ENCODE measurements around the gene PTPRU.

PTPRU gene

DNA sequence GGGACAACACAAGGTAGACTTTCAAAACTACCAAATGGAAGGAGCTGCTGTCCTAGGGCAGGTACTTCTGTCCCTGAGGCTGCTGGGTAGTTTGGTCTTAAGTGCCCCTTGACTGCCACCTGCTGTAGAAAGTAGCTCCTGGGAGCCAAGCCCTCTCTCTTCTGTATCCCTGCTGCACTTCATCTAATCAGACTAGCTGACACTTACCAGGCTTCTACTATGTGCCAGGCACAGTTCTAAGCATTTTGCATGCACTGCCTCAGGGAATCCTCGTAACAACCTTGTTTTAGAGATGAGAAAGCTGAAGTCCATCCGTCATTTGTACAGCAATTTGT, 38.8 kb upstream of the PTPRU start:
- TF ChIP-seq, protein P1, sequence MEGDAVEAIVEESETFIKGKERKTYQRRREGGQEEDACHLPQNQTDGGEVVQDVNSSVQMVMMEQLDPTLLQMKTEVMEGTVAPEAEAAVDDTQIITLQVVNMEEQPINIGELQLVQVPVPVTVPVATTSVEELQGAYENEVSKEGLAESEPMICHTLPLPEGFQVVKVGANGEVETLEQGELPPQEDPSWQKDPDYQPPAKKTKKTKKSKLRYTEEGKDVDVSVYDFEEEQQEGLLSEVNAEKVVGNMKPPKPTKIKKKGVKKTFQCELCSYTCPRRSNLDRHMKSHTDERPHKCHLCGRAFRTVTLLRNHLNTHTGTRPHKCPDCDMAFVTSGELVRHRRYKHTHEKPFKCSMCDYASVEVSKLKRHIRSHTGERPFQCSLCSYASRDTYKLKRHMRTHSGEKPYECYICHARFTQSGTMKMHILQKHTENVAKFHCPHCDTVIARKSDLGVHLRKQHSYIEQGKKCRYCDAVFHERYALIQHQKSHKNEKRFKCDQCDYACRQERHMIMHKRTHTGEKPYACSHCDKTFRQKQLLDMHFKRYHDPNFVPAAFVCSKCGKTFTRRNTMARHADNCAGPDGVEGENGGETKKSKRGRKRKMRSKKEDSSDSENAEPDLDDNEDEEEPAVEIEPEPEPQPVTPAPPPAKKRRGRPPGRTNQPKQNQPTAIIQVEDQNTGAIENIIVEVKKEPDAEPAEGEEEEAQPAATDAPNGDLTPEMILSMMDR (IDR thresholded peaks at IDR 0.05; ENCODE audit: control insufficient read depth, extremely low read depth, insufficient read depth): peak; percentile 45
- no peak for DNase-seq (ENCODE audit: low read depth)
- no peak overlapping the region for H3K4me3 ChIP-seq (ENCODE audit: low read depth, low read length)

DNA sequence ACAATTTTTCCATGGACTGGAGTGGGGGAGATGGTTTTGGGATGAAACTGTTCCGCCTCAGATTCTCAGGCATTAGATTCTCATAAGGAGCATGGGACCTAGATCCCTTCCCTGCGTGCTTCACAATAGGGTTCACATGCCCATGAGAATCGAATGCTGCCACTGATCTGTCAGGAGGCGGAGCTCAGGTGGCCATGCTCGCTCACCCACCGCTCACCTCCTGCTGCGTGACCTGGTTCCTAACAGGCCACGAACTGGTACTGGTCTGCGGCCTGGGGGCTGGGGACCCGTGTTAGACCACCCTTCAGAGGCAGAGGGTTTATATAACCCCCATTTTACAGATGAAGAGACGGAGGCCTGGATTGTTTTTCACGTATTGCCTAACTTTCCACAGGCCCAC, 38.3 kb upstream of the PTPRU start:
- no peak for DNase-seq (ENCODE audit: low read depth)
- TF ChIP-seq, protein P1 (IDR thresholded peaks at IDR 0.05; ENCODE audit: control insufficient read depth, extremely low read depth, insufficient read depth): no peak
- H3K4me3 ChIP-seq (ENCODE audit: low read depth, low read length): no peak overlapping the region

DNA sequence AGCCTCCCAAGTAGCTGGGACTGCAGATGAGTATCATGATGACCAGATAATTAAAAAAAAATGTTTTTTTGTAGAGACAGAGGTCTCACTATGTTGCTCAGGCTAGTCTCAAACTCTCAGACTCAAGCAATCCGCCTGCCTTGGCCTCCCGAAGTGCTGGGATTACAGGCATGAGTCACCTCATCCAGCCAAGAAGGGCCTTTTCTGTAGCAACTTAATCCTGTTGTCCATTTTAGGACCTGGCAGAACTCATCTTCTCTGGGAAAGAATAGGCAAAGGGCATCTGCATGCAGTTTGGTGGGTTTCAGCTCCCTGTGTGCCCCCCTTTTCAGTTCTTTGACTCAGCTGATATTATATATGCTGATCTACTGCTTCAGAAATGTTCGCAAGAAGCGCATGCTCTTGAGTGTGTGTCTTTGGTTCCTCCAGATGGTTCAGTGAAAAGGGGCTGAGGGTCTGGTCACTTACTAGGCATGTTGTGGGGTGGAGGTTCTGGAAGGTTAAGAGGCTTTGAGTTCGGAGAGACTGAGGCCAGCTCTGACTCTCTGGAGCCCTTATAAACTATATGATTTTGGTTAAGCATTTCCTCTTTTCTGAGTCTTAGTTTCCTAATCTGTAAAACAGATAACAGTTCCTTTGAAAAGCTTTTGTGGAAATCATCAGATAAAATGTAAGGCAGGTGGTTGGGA, 35.3 kb upstream of the PTPRU start:
- no peak for DNase-seq (ENCODE audit: low read depth)
- H3K4me3 ChIP-seq (ENCODE audit: low read depth, low read length): no peak overlapping the region
- TF ChIP-seq, protein P1 (IDR thresholded peaks at IDR 0.05; ENCODE audit: control insufficient read depth, extremely low read depth, insufficient read depth): no peak

DNA sequence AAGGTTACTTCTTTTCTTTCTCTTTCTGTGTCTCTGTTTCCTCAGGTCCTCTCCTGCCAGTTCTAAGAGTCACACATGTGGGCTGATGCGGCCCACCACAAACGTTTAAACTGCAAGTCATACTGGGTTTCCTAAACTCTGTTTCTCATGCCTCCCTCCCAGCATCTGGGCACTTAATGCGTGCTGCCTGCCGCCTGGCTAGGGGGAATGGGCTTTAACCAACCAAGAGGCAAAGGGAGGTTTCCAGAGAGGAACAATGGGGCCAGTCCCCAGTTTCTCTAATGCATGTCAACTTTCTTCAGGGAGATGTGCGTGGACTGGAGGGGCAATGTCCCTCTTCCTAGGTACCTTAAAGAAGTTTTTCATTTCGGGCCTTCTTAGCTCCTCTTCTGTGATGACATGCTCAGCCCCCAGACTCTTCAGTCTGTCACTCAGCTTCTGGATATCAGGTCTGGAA, 34.7 kb upstream of the PTPRU start:
- no peak for DNase-seq (ENCODE audit: low read depth)
- H3K4me3 ChIP-seq (ENCODE audit: low read depth, low read length): no peak overlapping the region
- TF ChIP-seq, protein P1 (IDR thresholded peaks at IDR 0.05; ENCODE audit: control insufficient read depth, extremely low read depth, insufficient read depth): no peak

DNA sequence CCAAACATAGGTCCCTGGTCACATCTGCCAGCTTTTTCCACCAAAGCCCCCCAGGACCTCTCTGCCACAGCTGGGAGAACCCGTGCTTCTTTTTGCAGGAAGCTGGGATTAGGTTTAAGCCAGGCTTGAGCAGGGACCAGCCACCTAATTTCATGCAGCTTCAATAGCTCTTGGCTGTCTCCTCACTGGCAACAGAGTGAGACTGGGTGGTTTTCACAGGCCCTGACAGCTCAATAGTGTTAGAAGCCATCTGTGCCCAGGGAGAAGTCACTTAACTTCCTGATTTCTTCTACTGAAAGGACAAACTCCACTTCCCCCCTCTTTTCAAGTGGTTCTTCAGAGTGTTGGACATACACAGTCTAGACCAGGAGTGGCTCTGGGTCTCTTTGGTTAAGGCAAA, 34.3 kb upstream of the PTPRU start:
- DNase-seq (ENCODE audit: low read depth): no peak
- no peak overlapping the region for H3K4me3 ChIP-seq (ENCODE audit: low read depth, low read length)
- TF ChIP-seq, protein P1 (IDR thresholded peaks at IDR 0.05; ENCODE audit: control insufficient read depth, extremely low read depth, insufficient read depth): no peak

DNA sequence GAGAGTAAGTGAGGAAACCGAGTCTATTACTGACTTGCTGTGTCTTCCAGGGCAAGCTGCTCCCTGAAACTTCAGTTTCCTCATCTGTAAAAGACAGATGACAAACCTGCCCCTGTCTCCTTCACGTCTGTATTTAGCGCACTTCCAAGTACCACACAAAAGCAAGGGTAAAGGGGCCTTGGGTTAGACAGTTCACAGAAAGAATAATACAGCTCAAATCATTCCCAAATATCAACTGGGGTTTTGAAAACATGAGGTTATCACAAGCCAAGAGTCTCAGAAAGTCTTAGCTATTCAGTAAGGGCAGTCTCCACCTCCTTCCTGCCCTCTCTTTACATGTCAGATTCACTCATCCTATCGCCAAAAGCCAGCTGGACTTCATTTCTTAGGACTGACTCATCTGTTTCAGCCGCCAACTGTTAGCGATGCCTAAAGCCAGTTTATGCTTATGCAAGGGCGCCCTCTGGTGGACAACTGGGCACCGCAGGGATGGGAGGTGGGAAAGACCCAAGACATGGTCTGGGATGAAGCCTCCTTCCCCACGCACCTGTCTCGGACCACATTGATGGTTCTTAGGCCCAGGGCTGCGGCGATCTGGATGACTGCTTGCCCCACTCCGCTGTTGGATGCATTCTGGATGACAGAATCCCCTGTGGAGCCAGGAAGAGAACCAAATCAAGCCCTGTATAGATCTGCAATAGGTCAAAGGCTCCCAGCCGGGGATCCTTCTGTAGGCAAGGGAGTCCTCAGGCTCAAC, 33.6 kb upstream of the PTPRU start:
- peak; percentile 96 for DNase-seq (ENCODE audit: low read depth)
- TF ChIP-seq, protein P1 (IDR thresholded peaks at IDR 0.05; ENCODE audit: control insufficient read depth, extremely low read depth, insufficient read depth): peak; percentile 99

More for the DNA sequence above, 33.6 kb upstream of the PTPRU start:
- no peak overlapping the region for H3K4me3 ChIP-seq (ENCODE audit: low read depth, low read length)
